Measurements from ENCODE around the gene POU2F3. TPM values are rescaled to one million over a fixed set of nuclear protein-coding genes. Genes with fewer than 3 reads are reported as not detected.

Gene POU2F3
- total RNA-seq, 1 donor from 2014 or later = 0.97 TPM

GRCh38 chr11:120210626-120211521, 29.1 kb upstream of the POU2F3 start, which contains the start of gene OAF:
Gene OAF, plus strand, starts transcription at chr11:120211032. Its CDS starts 248 bp downstream, at chr11:120211280.
- H3K27me3 Mint-ChIP-seq (ENCODE audit: unreplicated experiment) = peaks cover 30% of the 10 kb centered on the region

GRCh38 chr11:120211522-120212258, 28.2 kb upstream of the POU2F3 start:
- Mint-ChIP-seq H3K36me3 (ENCODE audit: low read depth, unreplicated experiment) (peaks cover 4% of the 10 kb centered on the region), H3K4me3 (ENCODE audit: unreplicated experiment) (peak overlapping the region; percentile 94), H3K27me3 (ENCODE audit: unreplicated experiment) (peaks cover 30% of the 10 kb centered on the region), H3K4me1 (ENCODE audit: unreplicated experiment) (peaks cover 21% of the 10 kb centered on the region), H3K27ac (ENCODE audit: unreplicated experiment) (no peak overlapping the region), H3K9me3 (ENCODE audit: unreplicated experiment) (no peaks in the 10 kb centered on the region)
- DNase-seq (ENCODE audit: low spot score) = no peak
- no peak for TF ChIP-seq CTCF (IDR thresholded peaks at IDR 0.05; ENCODE audit: unreplicated experiment)

More at GRCh38 chr11:120210626-120211521, 29.1 kb upstream of the POU2F3 start, which contains the start of gene OAF:
- peaks cover 4% of the 10 kb centered on the region for H3K36me3 Mint-ChIP-seq (ENCODE audit: low read depth, unreplicated experiment)
- H3K9me3 Mint-ChIP-seq (ENCODE audit: unreplicated experiment) = no peaks in the 10 kb centered on the region
- H3K27ac Mint-ChIP-seq (ENCODE audit: unreplicated experiment) = no peak within 1 kb of the TSS
- H3K4me1 Mint-ChIP-seq (ENCODE audit: unreplicated experiment) = peaks cover 21% of the 10 kb centered on the region
- DNase-seq (ENCODE audit: low spot score) = peak; percentile 76
- TF ChIP-seq CTCF (IDR thresholded peaks at IDR 0.05; ENCODE audit: unreplicated experiment) = no peak
- peak within 1 kb of the TSS; percentile 94 for H3K4me3 Mint-ChIP-seq (ENCODE audit: unreplicated experiment)

DNA sequence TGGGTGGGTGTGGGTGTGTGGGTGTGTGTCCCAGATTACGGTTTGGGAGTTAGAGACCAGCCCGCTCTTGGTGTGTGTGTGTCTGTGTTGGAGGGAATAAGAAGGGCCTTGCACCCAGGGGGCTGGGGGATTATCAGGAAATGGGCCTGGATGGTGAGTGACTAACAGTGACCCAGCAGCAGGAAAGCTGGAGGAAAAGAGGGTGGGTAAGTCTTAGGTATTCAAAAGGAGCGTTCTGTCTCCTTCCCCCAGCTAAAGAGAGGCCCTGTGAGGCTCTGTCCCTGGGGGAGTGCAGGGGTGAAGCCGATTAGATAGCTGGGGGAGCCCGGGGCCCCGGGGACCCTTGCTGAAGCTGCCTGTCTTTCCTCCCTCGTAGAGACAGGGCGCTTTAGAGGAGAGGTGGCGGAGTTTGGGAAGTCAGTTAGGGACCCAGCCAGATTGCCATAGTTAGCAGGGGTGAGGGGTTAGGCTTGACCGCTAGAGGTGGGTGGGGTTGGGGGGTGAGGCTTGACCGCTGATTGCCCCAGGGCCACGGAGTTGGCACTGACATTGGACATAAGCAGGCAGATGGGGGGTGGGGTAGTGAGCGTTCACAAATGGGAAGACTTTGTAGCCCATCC, 27.6 kb upstream of the POU2F3 start:
- Mint-ChIP-seq H3K27me3 (ENCODE audit: unreplicated experiment) (peaks cover 30% of the 10 kb centered on the region), H3K9me3 (ENCODE audit: unreplicated experiment) (no peaks in the 10 kb centered on the region), H3K27ac (ENCODE audit: unreplicated experiment) (no peak overlapping the region), H3K4me1 (ENCODE audit: unreplicated experiment) (peaks cover 21% of the 10 kb centered on the region), H3K4me3 (ENCODE audit: unreplicated experiment) (peak overlapping the region; percentile 69), H3K36me3 (ENCODE audit: low read depth, unreplicated experiment) (peaks cover 4% of the 10 kb centered on the region)
- TF ChIP-seq CTCF (IDR thresholded peaks at IDR 0.05; ENCODE audit: unreplicated experiment) = no peak
- DNase-seq (ENCODE audit: low spot score) = no peak

- TF ChIP-seq CTCF (IDR thresholded peaks at IDR 0.05; ENCODE audit: unreplicated experiment) = no peak
- Mint-ChIP-seq H3K4me3 (ENCODE audit: unreplicated experiment) (no peak overlapping the region), H3K4me1 (ENCODE audit: unreplicated experiment) (peaks cover 21% of the 10 kb centered on the region), H3K27ac (ENCODE audit: unreplicated experiment) (no peak overlapping the region), H3K9me3 (ENCODE audit: unreplicated experiment) (no peaks in the 10 kb centered on the region), H3K36me3 (ENCODE audit: low read depth, unreplicated experiment) (peaks cover 4% of the 10 kb centered on the region), H3K27me3 (ENCODE audit: unreplicated experiment) (peaks cover 26% of the 10 kb centered on the region)
- DNase-seq (ENCODE audit: low spot score) = no peak
Observed at GRCh38 chr11:120212926-120213325, 27.0 kb upstream of the POU2F3 start.
